Measurements from ENCODE around the gene TMEM42. TPM values are rescaled to one million over a fixed set of nuclear protein-coding genes. Genes with fewer than 3 reads are reported as not detected.

The TMEM42 gene
- total RNA-seq, 5 donors from 2014 or later (not counting 1 experiment from before 2014, with no cell fraction given): 14.8 to 33.0 (median 25.3) TPM

- DNase-seq (no peak), ATAC-seq (replicated peaks in 1 of 4) (no peak)
- Histone ChIP-seq H3K4me1 (ENCODE audit: control insufficient read depth in 1 of 2, extremely low read depth in 1 of 2, insufficient read depth in 2 of 2, low read length in 2 of 2) (no peaks in the 10 kb centered on the region), H3K9me3 (no peaks in the 10 kb centered on the region), H3K4me3 (ENCODE audit: control insufficient read depth in 1 of 2, extremely low read depth in 1 of 2, low read length in 1 of 2) (no peak overlapping the region), H3K27ac (ENCODE audit: low read length) (no peak overlapping the region), H3K36me3 (ENCODE audit: control insufficient read depth in 2 of 2, extremely low read depth in 1 of 2, insufficient read depth in 1 of 2, low read length in 1 of 2) (no peaks in the 10 kb centered on the region), H3K27me3 (replicated peaks in 1 of 2; ENCODE audit: control insufficient read depth in 2 of 2, extremely low read depth in 1 of 2, insufficient read depth in 2 of 2, low read length in 1 of 2) (peaks cover 0 to 22% of the 10 kb centered on the region in 2 experiments)
- H3K4me1 Mint-ChIP-seq: no peaks in the 10 kb centered on the region
- H3K36me3 Mint-ChIP-seq: no peaks in the 10 kb centered on the region
- H3K4me3 Mint-ChIP-seq: no peak overlapping the region
- H3K27me3 Mint-ChIP-seq: peaks cover 3 to 14% of the 10 kb centered on the region in 2 donors
- no CpG with 5 or more reads among the region's 3 CpGs for WGBS (ENCODE audit: insufficient coverage)
- H3K9me3 Mint-ChIP-seq: no peaks in the 10 kb centered on the region
- POLR2A ChIA-PET: interaction anchor here in 1 of 2 donors (0.7 kb wide), 1 partner anchor 363 kb away, joined by 3 read pairs; no protein-coding TSS in a partner anchor
- no peak overlapping the region for H3K27ac Mint-ChIP-seq
- CTCF ChIA-PET: no interaction called here
These were observed 29.1 kb downstream of the TMEM42 start for GRCh38 chr3:44890852-44891251.

- H3K36me3 Mint-ChIP-seq: no peaks in the 10 kb centered on the region
- H3K4me1 ChIP-seq (ENCODE audit: control insufficient read depth in 1 of 2, extremely low read depth in 1 of 2, insufficient read depth in 2 of 2, low read length in 2 of 2): no peaks in the 10 kb centered on the region
- no peaks in the 10 kb centered on the region for H3K4me1 Mint-ChIP-seq
- DNase-seq (no peak), ATAC-seq (replicated peaks in 1 of 4) (no peak)
- no peak overlapping the region for H3K27ac Mint-ChIP-seq
- H3K27me3 ChIP-seq (replicated peaks in 1 of 2; ENCODE audit: control insufficient read depth in 2 of 2, extremely low read depth in 1 of 2, insufficient read depth in 2 of 2, low read length in 1 of 2): peaks cover 0 to 13% of the 10 kb centered on the region in 2 experiments
- 100% methylated on average over 3 of the region's 3 CpGs for WGBS (ENCODE audit: insufficient coverage)
- CTCF ChIA-PET: interaction anchor here in 1 of 2 donors (0.7 kb wide), 1 partner anchor 1548 kb away, joined by 4 read pairs; no protein-coding TSS in a partner anchor
- no peaks in the 10 kb centered on the region for H3K36me3 ChIP-seq (ENCODE audit: control insufficient read depth in 2 of 2, extremely low read depth in 1 of 2, insufficient read depth in 1 of 2, low read length in 1 of 2)
- peaks cover 0 to 7% of the 10 kb centered on the region in 2 donors for H3K27me3 Mint-ChIP-seq
- POLR2A ChIA-PET: no interaction called here
- H3K9me3 Mint-ChIP-seq: no peaks in the 10 kb centered on the region
- H3K27ac ChIP-seq (ENCODE audit: low read length): no peak overlapping the region
- H3K9me3 ChIP-seq: no peaks in the 10 kb centered on the region
- H3K4me3 ChIP-seq (ENCODE audit: control insufficient read depth in 1 of 2, extremely low read depth in 1 of 2, low read length in 1 of 2): no peak overlapping the region
- no peak overlapping the region for H3K4me3 Mint-ChIP-seq
These were observed 31.0 kb downstream of the TMEM42 start for GRCh38 chr3:44892689-44893088.

DNA sequence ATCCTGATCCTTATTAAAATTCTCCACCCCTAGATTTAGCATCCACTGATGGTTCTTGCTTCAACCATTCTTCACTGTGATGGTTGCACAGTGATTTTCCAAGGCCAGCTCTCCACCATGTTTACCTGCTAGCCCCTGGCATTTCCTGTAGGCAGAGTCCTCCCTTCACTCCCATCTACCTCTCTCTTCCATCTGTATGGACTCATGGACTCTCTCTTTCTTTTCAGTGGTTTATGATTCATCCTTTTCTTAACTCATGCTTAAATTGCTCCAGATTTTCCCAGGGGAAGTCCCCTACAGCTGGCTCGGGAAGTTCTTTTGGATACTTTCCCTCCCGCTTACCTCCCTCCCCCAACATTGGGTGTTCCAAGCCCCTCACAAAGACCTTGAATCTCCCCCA, 31.4 kb downstream of the TMEM42 start:
- Mint-ChIP-seq H3K36me3 (no peaks in the 10 kb centered on the region), H3K27ac (no peak overlapping the region), H3K4me1 (no peaks in the 10 kb centered on the region), H3K9me3 (no peaks in the 10 kb centered on the region), H3K4me3 (no peak overlapping the region), H3K27me3 (peaks cover 0 to 3% of the 10 kb centered on the region in 2 donors)
- POLR2A ChIA-PET: no interaction called here
- Histone ChIP-seq H3K27me3 (replicated peaks in 1 of 2; ENCODE audit: control insufficient read depth in 2 of 2, extremely low read depth in 1 of 2, insufficient read depth in 2 of 2, low read length in 1 of 2) (peaks cover 0 to 11% of the 10 kb centered on the region in 2 experiments), H3K4me3 (ENCODE audit: control insufficient read depth in 1 of 2, extremely low read depth in 1 of 2, low read length in 1 of 2) (no peak overlapping the region), H3K9me3 (no peaks in the 10 kb centered on the region), H3K27ac (ENCODE audit: low read length) (no peak overlapping the region), H3K36me3 (ENCODE audit: control insufficient read depth in 2 of 2, extremely low read depth in 1 of 2, insufficient read depth in 1 of 2, low read length in 1 of 2) (no peaks in the 10 kb centered on the region), H3K4me1 (ENCODE audit: control insufficient read depth in 1 of 2, extremely low read depth in 1 of 2, insufficient read depth in 2 of 2, low read length in 2 of 2) (no peaks in the 10 kb centered on the region)
- no peak for ATAC-seq (replicated peaks in 1 of 4)
- 60% methylated on average over 1 of the region's 2 CpGs for WGBS (ENCODE audit: insufficient coverage)
- CTCF ChIA-PET: no interaction called here
- DNase-seq: no peak

DNA sequence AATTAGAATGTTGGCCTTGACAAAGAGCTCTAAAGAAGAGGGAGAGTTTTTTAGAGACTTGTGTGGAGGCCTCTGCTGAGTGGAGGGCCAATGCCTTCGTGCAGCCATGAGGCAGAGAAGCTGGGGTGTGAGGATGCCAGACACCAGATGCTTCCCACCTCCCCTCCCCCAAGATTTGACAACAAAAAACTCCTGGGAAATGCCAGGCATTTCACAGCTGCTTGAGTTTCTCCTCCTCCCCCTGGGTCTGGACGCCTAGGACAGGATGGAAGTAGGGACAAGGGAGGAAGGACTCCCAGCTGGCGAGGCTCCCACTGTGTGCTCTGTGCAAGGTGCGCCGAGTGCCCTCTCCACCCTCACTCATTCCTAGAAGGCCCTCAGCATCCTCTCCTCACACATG, 32.8 kb downstream of the TMEM42 start:
- no peaks in the 10 kb centered on the region for H3K4me1 ChIP-seq (ENCODE audit: control insufficient read depth in 1 of 2, extremely low read depth in 1 of 2, insufficient read depth in 2 of 2, low read length in 2 of 2)
- Mint-ChIP-seq H3K36me3 (no peaks in the 10 kb centered on the region), H3K27me3 (peaks cover 0 to 1% of the 10 kb centered on the region in 2 donors), H3K4me3 (no peak overlapping the region), H3K4me1 (no peaks in the 10 kb centered on the region), H3K9me3 (no peaks in the 10 kb centered on the region), H3K27ac (no peak overlapping the region)
- DNase-seq (no peak), ATAC-seq (replicated peaks in 1 of 4) (no peak)
- no CpG with 5 or more reads among the region's 5 CpGs for WGBS (ENCODE audit: insufficient coverage)
- no peak overlapping the region for H3K4me3 ChIP-seq (ENCODE audit: control insufficient read depth in 1 of 2, extremely low read depth in 1 of 2, low read length in 1 of 2)
- ChIA-PET CTCF (interaction anchor here in 1 of 2 donors (0.7 kb wide), 1 partner anchor 56 kb away, joined by 3 read pairs; no protein-coding TSS in a partner anchor), POLR2A (no interaction called here)
- no peak overlapping the region for H3K27ac ChIP-seq (ENCODE audit: low read length)
- H3K36me3 ChIP-seq (ENCODE audit: control insufficient read depth in 2 of 2, extremely low read depth in 1 of 2, insufficient read depth in 1 of 2, low read length in 1 of 2): no peaks in the 10 kb centered on the region
- peaks cover 0 to 20% of the 10 kb centered on the region in 2 experiments for H3K27me3 ChIP-seq (replicated peaks in 1 of 2; ENCODE audit: control insufficient read depth in 2 of 2, extremely low read depth in 1 of 2, insufficient read depth in 2 of 2, low read length in 1 of 2)
- H3K9me3 ChIP-seq: no peaks in the 10 kb centered on the region

GRCh38 chr3:44896440-44896839, 34.7 kb downstream of the TMEM42 start:
- Mint-ChIP-seq H3K27ac (no peak overlapping the region), H3K4me1 (no peaks in the 10 kb centered on the region)
- no CpG with 5 or more reads among the region's 2 CpGs for WGBS (ENCODE audit: insufficient coverage)

GRCh38 chr3:44899683-44900367, 38.1 kb downstream of the TMEM42 start:
- ATAC-seq (replicated peaks in 1 of 4): no peak

More at GRCh38 chr3:44896440-44896839, 34.7 kb downstream of the TMEM42 start:
- no peak for DNase-seq
- no peaks in the 10 kb centered on the region for H3K4me1 ChIP-seq (ENCODE audit: control insufficient read depth in 1 of 2, extremely low read depth in 1 of 2, insufficient read depth in 2 of 2, low read length in 2 of 2)
- H3K4me3 ChIP-seq (ENCODE audit: control insufficient read depth in 1 of 2, extremely low read depth in 1 of 2, low read length in 1 of 2): no peak overlapping the region
- Mint-ChIP-seq H3K4me3 (no peak overlapping the region), H3K9me3 (no peaks in the 10 kb centered on the region), H3K36me3 (no peaks in the 10 kb centered on the region), H3K27me3 (peaks cover 6 to 15% of the 10 kb centered on the region in 2 donors)
- H3K27me3 ChIP-seq (replicated peaks in 1 of 2; ENCODE audit: control insufficient read depth in 2 of 2, extremely low read depth in 1 of 2, insufficient read depth in 2 of 2, low read length in 1 of 2): peaks cover 0 to 37% of the 10 kb centered on the region in 2 experiments
- ChIA-PET CTCF (no interaction called here), POLR2A (no interaction called here)
- H3K9me3 ChIP-seq: no peaks in the 10 kb centered on the region
- ATAC-seq (replicated peaks in 1 of 4): no peak
- H3K27ac ChIP-seq (ENCODE audit: low read length): no peak overlapping the region
- no peaks in the 10 kb centered on the region for H3K36me3 ChIP-seq (ENCODE audit: control insufficient read depth in 2 of 2, extremely low read depth in 1 of 2, insufficient read depth in 1 of 2, low read length in 1 of 2)

More at GRCh38 chr3:44899683-44900367, 38.1 kb downstream of the TMEM42 start:
- 84% methylated on average over 6 of the region's 13 CpGs for WGBS (ENCODE audit: insufficient coverage)
- Histone ChIP-seq H3K27ac (ENCODE audit: low read length) (no peak overlapping the region), H3K4me3 (ENCODE audit: control insufficient read depth in 1 of 2, extremely low read depth in 1 of 2, low read length in 1 of 2) (no peak overlapping the region), H3K27me3 (replicated peaks in 1 of 2; ENCODE audit: control insufficient read depth in 2 of 2, extremely low read depth in 1 of 2, insufficient read depth in 2 of 2, low read length in 1 of 2) (peaks cover 0 to 42% of the 10 kb centered on the region in 2 experiments), H3K36me3 (ENCODE audit: control insufficient read depth in 2 of 2, extremely low read depth in 1 of 2, insufficient read depth in 1 of 2, low read length in 1 of 2) (no peaks in the 10 kb centered on the region), H3K4me1 (ENCODE audit: control insufficient read depth in 1 of 2, extremely low read depth in 1 of 2, insufficient read depth in 2 of 2, low read length in 2 of 2) (no peaks in the 10 kb centered on the region), H3K9me3 (no peaks in the 10 kb centered on the region)
- Mint-ChIP-seq H3K9me3 (no peaks in the 10 kb centered on the region), H3K4me1 (no peaks in the 10 kb centered on the region), H3K27ac (no peak overlapping the region), H3K27me3 (peaks cover 6 to 20% of the 10 kb centered on the region in 2 donors), H3K4me3 (no peak overlapping the region), H3K36me3 (no peaks in the 10 kb centered on the region)
- ChIA-PET POLR2A (no interaction called here), CTCF (interaction anchor here in 1 of 2 donors (0.6 kb wide), 1 partner anchor 18 kb away, joined by 3 read pairs; no protein-coding TSS in a partner anchor)
- no peak for DNase-seq

Data from T-cell (primary cell).